ENCODE results near the gene CNTNAP2. TPM values are rescaled to one million over a fixed set of nuclear protein-coding genes. Genes with fewer than 3 reads are reported as not detected.
"Not testable (repeated sequence)": the region's sequence is repeated elsewhere in the genome, so short reads cannot be mapped to it uniquely, and the experiment has no call there.

The CNTNAP2 gene
- total RNA-seq, 1 experiment from 2014 or later = 0.03 TPM

DNA sequence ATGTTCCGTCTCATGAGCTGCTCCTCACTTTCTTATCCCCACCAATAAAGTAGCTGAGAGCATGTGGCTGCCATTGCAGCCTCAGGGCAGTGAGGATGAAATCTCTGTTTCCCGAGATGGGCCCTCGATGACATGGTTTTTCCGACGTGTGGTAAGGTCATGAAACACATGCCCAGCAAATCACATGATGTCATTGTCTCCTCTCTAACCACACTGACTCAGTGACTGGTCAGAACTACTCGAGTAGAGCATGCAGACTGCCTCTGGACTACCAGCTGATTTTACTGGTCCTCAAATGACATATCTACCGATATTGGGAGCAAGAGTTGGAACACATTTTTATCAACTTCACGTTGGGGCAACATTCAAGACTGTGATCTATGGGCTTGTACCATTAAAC, 786.1 kb downstream of the CNTNAP2 start:
- no peak overlapping the region for H3K4me3 ChIP-seq (ENCODE audit: low read depth in 2 of 2, low read length in 2 of 2)
- no peaks in the 10 kb centered on the region for H3K36me3 ChIP-seq (ENCODE audit: control insufficient read depth, insufficient read depth, low read length)
- in situ Hi-C loops (cut with HindIII; ENCODE audit: low pct_unique_long_range_greater_than_20kb, low sequenced_read_pairs) (no loop called here), intact Hi-C loops (cut with micrococcal nuclease; ENCODE audit: unreplicated experiment) (no loop called here)
- BruUV-seq (replicated peaks) = no TSS peak
- no peak overlapping the region for H3K27ac ChIP-seq (ENCODE audit: low read length)
- CTCF ChIA-PET = interaction anchor here (0.6 kb wide), 1 partner anchor 665 kb away, joined by 3 read pairs; no protein-coding TSS in a partner anchor
- no peaks in the 10 kb centered on the region for H3K27me3 ChIP-seq (ENCODE audit: control insufficient read depth, insufficient read depth, low read length)
- POLR2A ChIA-PET = no interaction called here
- ATAC-seq (no peak), DNase-seq (ENCODE audit: low read depth, low spot score) (no peak)
- H3K9me3 ChIP-seq (ENCODE audit: control insufficient read depth, insufficient read depth, low read depth, low read length) = no peaks in the 10 kb centered on the region
- no peak for TF ChIP-seq POLR2AphosphoS5 (IDR thresholded peaks at IDR 0.05; ENCODE audit: low read depth, low read length)
- TF ChIP-seq, protein P1, sequence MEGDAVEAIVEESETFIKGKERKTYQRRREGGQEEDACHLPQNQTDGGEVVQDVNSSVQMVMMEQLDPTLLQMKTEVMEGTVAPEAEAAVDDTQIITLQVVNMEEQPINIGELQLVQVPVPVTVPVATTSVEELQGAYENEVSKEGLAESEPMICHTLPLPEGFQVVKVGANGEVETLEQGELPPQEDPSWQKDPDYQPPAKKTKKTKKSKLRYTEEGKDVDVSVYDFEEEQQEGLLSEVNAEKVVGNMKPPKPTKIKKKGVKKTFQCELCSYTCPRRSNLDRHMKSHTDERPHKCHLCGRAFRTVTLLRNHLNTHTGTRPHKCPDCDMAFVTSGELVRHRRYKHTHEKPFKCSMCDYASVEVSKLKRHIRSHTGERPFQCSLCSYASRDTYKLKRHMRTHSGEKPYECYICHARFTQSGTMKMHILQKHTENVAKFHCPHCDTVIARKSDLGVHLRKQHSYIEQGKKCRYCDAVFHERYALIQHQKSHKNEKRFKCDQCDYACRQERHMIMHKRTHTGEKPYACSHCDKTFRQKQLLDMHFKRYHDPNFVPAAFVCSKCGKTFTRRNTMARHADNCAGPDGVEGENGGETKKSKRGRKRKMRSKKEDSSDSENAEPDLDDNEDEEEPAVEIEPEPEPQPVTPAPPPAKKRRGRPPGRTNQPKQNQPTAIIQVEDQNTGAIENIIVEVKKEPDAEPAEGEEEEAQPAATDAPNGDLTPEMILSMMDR (IDR thresholded peaks at IDR 0.05) = no peak
- no peaks in the 10 kb centered on the region for H3K4me1 ChIP-seq (ENCODE audit: control insufficient read depth, insufficient read depth, low read length)

DNA sequence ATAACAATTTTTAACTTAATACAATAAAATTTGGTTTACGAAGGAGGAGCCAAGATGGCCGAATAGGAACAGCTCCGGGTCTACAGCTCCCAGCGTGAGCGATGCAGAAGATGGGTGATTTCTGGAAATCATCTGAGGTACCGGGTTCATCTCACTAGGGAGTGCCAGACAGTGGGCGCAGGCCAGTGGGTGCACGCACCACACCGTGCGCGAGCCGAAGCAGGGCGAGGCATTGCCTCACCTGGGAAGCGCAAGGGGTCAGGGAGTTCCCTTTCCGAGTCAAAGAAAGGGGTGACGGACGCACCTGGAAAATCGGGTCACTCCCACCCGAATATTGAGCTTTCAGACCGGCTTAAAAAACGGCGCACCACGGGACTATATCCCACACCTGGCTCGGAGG, 789.1 kb downstream of the CNTNAP2 start:
- H3K36me3 ChIP-seq (ENCODE audit: control insufficient read depth, insufficient read depth, low read length); BruUV-seq (replicated peaks); H3K27ac ChIP-seq (ENCODE audit: low read length); in situ Hi-C loops (cut with HindIII; ENCODE audit: low pct_unique_long_range_greater_than_20kb, low sequenced_read_pairs); DNase-seq (ENCODE audit: low read depth, low spot score); POLR2A ChIA-PET; intact Hi-C loops (cut with micrococcal nuclease; ENCODE audit: unreplicated experiment); ATAC-seq; H3K4me3 ChIP-seq (ENCODE audit: low read depth in 2 of 2, low read length in 2 of 2); H3K27me3 ChIP-seq (ENCODE audit: control insufficient read depth, insufficient read depth, low read length); CTCF ChIA-PET; H3K4me1 ChIP-seq (ENCODE audit: control insufficient read depth, insufficient read depth, low read length); H3K9me3 ChIP-seq (ENCODE audit: control insufficient read depth, insufficient read depth, low read depth, low read length): not testable (repeated sequence)

DNA sequence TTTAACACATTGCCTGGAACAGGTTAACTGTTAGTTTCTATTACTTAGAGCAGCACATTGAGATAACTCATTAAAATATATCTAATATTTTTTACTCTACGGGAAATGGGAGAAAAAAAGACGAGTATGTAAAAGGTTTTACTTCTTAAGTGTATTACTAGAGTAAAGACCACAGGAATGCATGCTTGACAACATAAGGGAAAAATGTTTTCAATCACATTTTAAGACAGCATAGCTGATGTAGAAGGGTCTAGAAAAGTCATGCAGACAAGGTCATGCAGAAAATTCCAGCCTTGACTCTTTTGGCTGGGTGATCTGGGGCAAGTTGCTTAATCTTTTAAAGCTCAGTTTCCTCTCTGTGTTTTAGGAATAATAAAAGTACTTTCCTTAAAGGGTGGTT, 806.2 kb downstream of the CNTNAP2 start:
- TF ChIP-seq SIN3A (IDR thresholded peaks at IDR 0.05; ENCODE audit: borderline replicate concordance, insufficient read depth, low read depth, low read length) = no peak
- TF ChIP-seq, protein P1 (IDR thresholded peaks at IDR 0.05) = no peak
- no peak for TF ChIP-seq POLR2AphosphoS5 (IDR thresholded peaks at IDR 0.05; ENCODE audit: low read depth, low read length)
- TF ChIP-seq, protein P2, sequence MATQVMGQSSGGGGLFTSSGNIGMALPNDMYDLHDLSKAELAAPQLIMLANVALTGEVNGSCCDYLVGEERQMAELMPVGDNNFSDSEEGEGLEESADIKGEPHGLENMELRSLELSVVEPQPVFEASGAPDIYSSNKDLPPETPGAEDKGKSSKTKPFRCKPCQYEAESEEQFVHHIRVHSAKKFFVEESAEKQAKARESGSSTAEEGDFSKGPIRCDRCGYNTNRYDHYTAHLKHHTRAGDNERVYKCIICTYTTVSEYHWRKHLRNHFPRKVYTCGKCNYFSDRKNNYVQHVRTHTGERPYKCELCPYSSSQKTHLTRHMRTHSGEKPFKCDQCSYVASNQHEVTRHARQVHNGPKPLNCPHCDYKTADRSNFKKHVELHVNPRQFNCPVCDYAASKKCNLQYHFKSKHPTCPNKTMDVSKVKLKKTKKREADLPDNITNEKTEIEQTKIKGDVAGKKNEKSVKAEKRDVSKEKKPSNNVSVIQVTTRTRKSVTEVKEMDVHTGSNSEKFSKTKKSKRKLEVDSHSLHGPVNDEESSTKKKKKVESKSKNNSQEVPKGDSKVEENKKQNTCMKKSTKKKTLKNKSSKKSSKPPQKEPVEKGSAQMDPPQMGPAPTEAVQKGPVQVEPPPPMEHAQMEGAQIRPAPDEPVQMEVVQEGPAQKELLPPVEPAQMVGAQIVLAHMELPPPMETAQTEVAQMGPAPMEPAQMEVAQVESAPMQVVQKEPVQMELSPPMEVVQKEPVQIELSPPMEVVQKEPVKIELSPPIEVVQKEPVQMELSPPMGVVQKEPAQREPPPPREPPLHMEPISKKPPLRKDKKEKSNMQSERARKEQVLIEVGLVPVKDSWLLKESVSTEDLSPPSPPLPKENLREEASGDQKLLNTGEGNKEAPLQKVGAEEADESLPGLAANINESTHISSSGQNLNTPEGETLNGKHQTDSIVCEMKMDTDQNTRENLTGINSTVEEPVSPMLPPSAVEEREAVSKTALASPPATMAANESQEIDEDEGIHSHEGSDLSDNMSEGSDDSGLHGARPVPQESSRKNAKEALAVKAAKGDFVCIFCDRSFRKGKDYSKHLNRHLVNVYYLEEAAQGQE (IDR thresholded peaks at IDR 0.05; ENCODE audit: insufficient read depth in 1 of 2, low read depth in 2 of 2, low read length in 1 of 2) = no peak
- TF ChIP-seq TCF7L2 (IDR thresholded peaks at IDR 0.05; ENCODE audit: low read depth, low read length) = no peak
- no peak overlapping the region for H3K4me3 ChIP-seq (ENCODE audit: low read depth in 2 of 2, low read length in 2 of 2)
- no peaks in the 10 kb centered on the region for H3K4me1 ChIP-seq (ENCODE audit: control insufficient read depth, insufficient read depth, low read length)
- intact Hi-C loops (cut with micrococcal nuclease; ENCODE audit: unreplicated experiment) = no loop called here
- BruUV-seq (replicated peaks) = no TSS peak
- POLR2A ChIA-PET = no interaction called here
- no peaks in the 10 kb centered on the region for H3K36me3 ChIP-seq (ENCODE audit: control insufficient read depth, insufficient read depth, low read length)
- in situ Hi-C loops (cut with HindIII; ENCODE audit: low pct_unique_long_range_greater_than_20kb, low sequenced_read_pairs) = no loop called here
- CTCF ChIA-PET = no interaction called here
- no peak overlapping the region for H3K27ac ChIP-seq (ENCODE audit: low read length)
- no peaks in the 10 kb centered on the region for H3K9me3 ChIP-seq (ENCODE audit: control insufficient read depth, insufficient read depth, low read depth, low read length)
- H3K27me3 ChIP-seq (ENCODE audit: control insufficient read depth, insufficient read depth, low read length) = no peaks in the 10 kb centered on the region
- ATAC-seq (no peak), DNase-seq (ENCODE audit: low read depth, low spot score) (no peak)
